Liver (tissue), 9 donors: ENCODE measurements around the gene MICAL3. TPM values are rescaled to one million over a fixed set of nuclear protein-coding genes. Genes with fewer than 3 reads are reported as not detected.

Source experiments
- DNase-seq: peaks from one replicate; pipeline ENCODE4 v3.0.0-alpha.2; 2017; ENCODE audit warnings: low spot score
- H3K27ac ChIP-seq, 2 donors: one replicate each; pipeline ENCODE4 v1.7.0; 2013; ENCODE audit warnings: inconsistent platforms in 2 of 2, low read length in 2 of 2, control low read depth in 1 of 2, low read depth in 1 of 2, mild to moderate bottlenecking in 1 of 2
- H3K27me3 ChIP-seq, 4 donors: one replicate each; pipeline versions ENCODE4 v1.6.1 to v1.7.0; 2013; ENCODE audit warnings: low read length in 3 of 4, inconsistent platforms in 1 of 4, mild to moderate bottlenecking in 1 of 4, moderate library complexity in 1 of 4; ENCODE audit not compliant: control insufficient read depth in 4 of 4, insufficient read depth in 4 of 4
- H3K36me3 ChIP-seq, 4 donors: one replicate each; pipeline versions ENCODE4 v1.6.1 to v1.7.0; 2013; ENCODE audit warnings: low read length in 3 of 4, mild to moderate bottlenecking in 3 of 4, low read depth in 1 of 4, moderate library complexity in 1 of 4; ENCODE audit not compliant: control insufficient read depth in 4 of 4, insufficient read depth in 3 of 4
- H3K4me1 ChIP-seq, 4 donors: one replicate each; pipeline versions ENCODE4 v1.6.1 to v1.7.0; 2013; ENCODE audit warnings: low read length in 3 of 4, mild to moderate bottlenecking in 3 of 4, moderate library complexity in 1 of 4; ENCODE audit not compliant: control insufficient read depth in 4 of 4, insufficient read depth in 4 of 4
- H3K4me3 ChIP-seq, 3 donors: one replicate each; pipeline versions ENCODE4 v1.6.1 to v1.7.0; 2013; ENCODE audit warnings: low read length in 3 of 3, control low read depth in 1 of 3, low read depth in 1 of 3, mild to moderate bottlenecking in 1 of 3
- H3K9ac ChIP-seq, 2 donors: one replicate each; pipeline ENCODE4 v1.7.0; 2013; ENCODE audit warnings: low read length in 2 of 2, mild to moderate bottlenecking in 2 of 2, moderate library complexity in 2 of 2, control low read depth in 1 of 2, low read depth in 1 of 2
- H3K9me3 ChIP-seq, 4 donors: one replicate each; pipeline versions ENCODE4 v1.6.1 to v1.7.0; 2013; ENCODE audit warnings: low read length in 3 of 4; ENCODE audit not compliant: control insufficient read depth in 4 of 4
- EGR1 ChIP-seq, 2 donors: IDR thresholded peaks; 2 replicates each; pipeline ENCODE4 v1.6.1; 2016 to 2018; ENCODE audit warnings: antibody characterized with exemption in 2 of 2, low read depth in 2 of 2
- FOXA1 ChIP-seq: IDR thresholded peaks from 2 replicates; pipeline ENCODE4 v1.6.1; 2016; ENCODE audit warnings: antibody characterized with exemption
- FOXA2 ChIP-seq: IDR thresholded peaks from 2 replicates; pipeline ENCODE4 v1.6.1; 2016; ENCODE audit warnings: antibody characterized with exemption
- GABPA ChIP-seq, 2 donors: IDR thresholded peaks in 1 of 2; conservative IDR thresholded peaks in 1 of 2; 2 replicates each; pipeline ENCODE4 v1.6.1; 2016; ENCODE audit warnings: antibody characterized with exemption in 2 of 2, mild to moderate bottlenecking in 1 of 2, moderate library complexity in 1 of 2
- HNF4A ChIP-seq, 2 donors: conservative IDR thresholded peaks; 2 replicates each; pipeline ENCODE4 v1.6.1; 2016; ENCODE audit warnings: antibody characterized with exemption in 2 of 2, mild to moderate bottlenecking in 2 of 2
- HNF4G ChIP-seq: IDR thresholded peaks from 2 replicates; pipeline ENCODE4 v1.6.1; 2016; ENCODE audit warnings: antibody characterized with exemption
- JUND ChIP-seq, 2 donors: IDR thresholded peaks; 2 replicates each; pipeline ENCODE4 v1.6.1; 2016; ENCODE audit warnings: antibody characterized with exemption in 2 of 2
- NR2F2 ChIP-seq: IDR thresholded peaks from 2 replicates; pipeline ENCODE4 v1.6.1; 2016; ENCODE audit warnings: antibody characterized with exemption
- RXRA ChIP-seq, 2 donors: IDR thresholded peaks; 2 replicates each; pipeline ENCODE4 v1.6.1; 2017 to 2018; ENCODE audit warnings: antibody characterized with exemption in 2 of 2, mild to moderate bottlenecking in 1 of 2
- SP1 ChIP-seq: IDR thresholded peaks from 2 replicates; pipeline ENCODE4 v1.6.1; 2018; ENCODE audit warnings: antibody characterized with exemption, mild to moderate bottlenecking
- TAF1 ChIP-seq: conservative IDR thresholded peaks from 2 replicates; pipeline ENCODE4 v1.6.1; 2016; ENCODE audit warnings: antibody characterized with exemption, mild to moderate bottlenecking
- YY1 ChIP-seq: IDR thresholded peaks from 2 replicates; pipeline ENCODE4 v1.6.1; 2016; ENCODE audit warnings: antibody characterized with exemption, mild to moderate bottlenecking
- WGBS: extraction: QIAGEN DNeasy Blood & Tissue Kit; methylation state at CpG from one replicate; pipeline ENCODE4 v1.1.7; 2013; 5-methylcytosine and 5-hydroxymethylcytosine counted together
- polyA plus RNA-seq, 2 donors: library from polyadenylated mRNA; stranded (reverse) in 1 of 2; unstranded in 1 of 2; fragments of 200-250 nt in 1 of 2; fragments of >200 nt in 1 of 2; fragmentation: Nextera tagmentation in 1 of 2; extraction: Ambion mirVana in 1 of 2; gene quantifications; one replicate each; pipeline versions ENCODE4 v1.2.1 to v1.2.3, GENCODE V29; 2013 to 2015
- total RNA-seq, 2 donors: library from RNA; depleted of rRNA; stranded (reverse); fragments of >200 nt; gene quantifications; one replicate each; pipeline ENCODE4 v1.2.3, GENCODE V29; 2014
- TF ChIP-seq, protein P1 (sequence below): IDR thresholded peaks from 2 replicates; pipeline ENCODE4 v1.6.1; 2016; ENCODE audit warnings: antibody characterized with exemption
- TF ChIP-seq, protein P2 (sequence below): fragments of 150-350 bp; IDR thresholded peaks from 2 replicates; pipeline ENCODE4 v1.5.1; 2017; ENCODE audit warnings: improper control_type of control experiment, low read depth, low read length; ENCODE audit not compliant: missing input control
- TF ChIP-seq, protein P3 (sequence below): IDR thresholded peaks from 2 replicates; pipeline ENCODE4 v1.6.1; 2016; ENCODE audit warnings: antibody characterized with exemption, mild to moderate bottlenecking
- donor health status: healthy.
- donor health status: healthy.
- donor health status: healthy.
- donor health status: healthy.
- donor health status: healthy.

MICAL3 gene
- total and polyA plus RNA-seq, 4 donors, result 6.4 to 38.4 (median 23.4) TPM

DNA sequence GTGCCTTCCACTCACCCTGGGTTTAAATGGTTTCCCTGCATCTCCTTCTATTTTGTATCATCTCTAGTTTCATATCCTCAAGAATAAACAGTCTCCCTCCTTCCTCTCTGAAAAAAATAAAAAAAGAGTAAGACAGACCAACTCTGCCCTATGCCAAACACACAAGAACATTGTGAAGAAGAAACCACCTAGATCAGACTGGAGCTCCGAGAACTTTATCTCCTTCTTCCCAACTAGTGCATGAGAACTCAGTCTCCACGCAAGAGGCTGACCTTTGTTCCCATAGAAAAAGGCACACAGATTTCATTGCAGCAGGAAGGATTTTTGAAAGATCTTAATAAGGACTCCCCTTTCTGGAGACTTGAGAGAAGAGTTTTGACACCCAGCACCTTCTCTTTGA is 44.7 kb upstream of the MICAL3 start:
- no peak for TF ChIP-seq TAF1
- TF ChIP-seq SP1, result no peak
- TF ChIP-seq HNF4G, result no peak
- TF ChIP-seq, protein P1, sequence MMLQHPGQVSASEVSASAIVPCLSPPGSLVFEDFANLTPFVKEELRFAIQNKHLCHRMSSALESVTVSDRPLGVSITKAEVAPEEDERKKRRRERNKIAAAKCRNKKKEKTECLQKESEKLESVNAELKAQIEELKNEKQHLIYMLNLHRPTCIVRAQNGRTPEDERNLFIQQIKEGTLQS, result no peak
- TF ChIP-seq RXRA (IDR thresholded peaks at IDR 0.05), result no peak
- TF ChIP-seq FOXA2, result no peak
- TF ChIP-seq EGR1 (IDR thresholded peaks at IDR 0.05; ENCODE audit: low read depth in 2 of 2), result no peak
- TF ChIP-seq JUND (IDR thresholded peaks at IDR 0.05), result no peak
- no peak for TF ChIP-seq GABPA (IDR thresholded peaks at IDR 0.05 in 1 of 2, conservative IDR thresholded peaks at IDR 0.05 in 1 of 2)
- no peak for TF ChIP-seq YY1
- Histone ChIP-seq H3K27ac (no peak overlapping the region), H3K9ac (no peak overlapping the region)

DNA sequence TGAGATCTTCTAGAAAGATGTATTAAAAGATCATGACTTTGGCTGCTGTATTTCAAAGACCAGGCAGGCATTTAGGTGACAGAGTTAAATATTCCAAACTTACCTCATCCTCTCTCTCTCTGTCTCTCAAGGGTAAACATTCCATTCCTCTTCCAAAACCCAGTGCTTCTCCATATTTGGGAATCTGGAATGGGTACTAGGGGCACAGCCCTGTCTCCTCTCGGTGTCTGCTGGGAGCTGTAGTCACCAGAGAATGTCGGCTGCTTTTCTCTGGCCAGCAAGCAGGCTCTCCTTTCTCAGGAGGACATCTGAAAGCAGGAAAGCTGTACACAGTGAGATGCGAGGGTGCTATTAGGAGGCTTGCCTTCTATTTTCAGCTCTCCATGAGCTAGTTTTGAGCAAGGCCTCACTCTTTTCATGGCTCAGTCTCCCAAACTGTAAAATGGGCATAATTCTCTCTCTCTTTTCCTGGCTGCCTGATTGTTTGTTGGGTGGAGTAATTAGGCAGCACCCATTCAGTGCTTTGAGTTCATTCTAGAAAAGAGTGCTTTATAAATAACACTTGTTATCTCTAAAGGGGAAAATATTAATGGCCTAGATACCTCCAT is 44.1 kb upstream of the MICAL3 start:
- no peak overlapping the region for H3K9ac ChIP-seq
- no peaks in the 10 kb centered on the region for H3K9me3 ChIP-seq
- H3K27ac ChIP-seq, result no peak overlapping the region
- no peak for DNase-seq
- WGBS, result 75% methylated on average over 3 of the region's 3 CpGs
- H3K27me3 ChIP-seq, result no peaks in the 10 kb centered on the region
- H3K36me3 ChIP-seq, result no peaks in the 10 kb centered on the region
- H3K4me3 ChIP-seq, result no peak overlapping the region
- TF ChIP-seq JUND (IDR thresholded peaks at IDR 0.05) (no peak), FOXA2 (no peak), SP1 (no peak), TAF1 (no peak), RXRA (IDR thresholded peaks at IDR 0.05) (no peak), HNF4A (conservative IDR thresholded peaks at IDR 0.05) (no peak), EGR1 (IDR thresholded peaks at IDR 0.05; ENCODE audit: low read depth in 2 of 2) (no peak), GABPA (IDR thresholded peaks at IDR 0.05 in 1 of 2, conservative IDR thresholded peaks at IDR 0.05 in 1 of 2) (no peak), HNF4G (no peak), NR2F2 (no peak), FOXA1 (no peak)
- TF ChIP-seq, protein P2, sequence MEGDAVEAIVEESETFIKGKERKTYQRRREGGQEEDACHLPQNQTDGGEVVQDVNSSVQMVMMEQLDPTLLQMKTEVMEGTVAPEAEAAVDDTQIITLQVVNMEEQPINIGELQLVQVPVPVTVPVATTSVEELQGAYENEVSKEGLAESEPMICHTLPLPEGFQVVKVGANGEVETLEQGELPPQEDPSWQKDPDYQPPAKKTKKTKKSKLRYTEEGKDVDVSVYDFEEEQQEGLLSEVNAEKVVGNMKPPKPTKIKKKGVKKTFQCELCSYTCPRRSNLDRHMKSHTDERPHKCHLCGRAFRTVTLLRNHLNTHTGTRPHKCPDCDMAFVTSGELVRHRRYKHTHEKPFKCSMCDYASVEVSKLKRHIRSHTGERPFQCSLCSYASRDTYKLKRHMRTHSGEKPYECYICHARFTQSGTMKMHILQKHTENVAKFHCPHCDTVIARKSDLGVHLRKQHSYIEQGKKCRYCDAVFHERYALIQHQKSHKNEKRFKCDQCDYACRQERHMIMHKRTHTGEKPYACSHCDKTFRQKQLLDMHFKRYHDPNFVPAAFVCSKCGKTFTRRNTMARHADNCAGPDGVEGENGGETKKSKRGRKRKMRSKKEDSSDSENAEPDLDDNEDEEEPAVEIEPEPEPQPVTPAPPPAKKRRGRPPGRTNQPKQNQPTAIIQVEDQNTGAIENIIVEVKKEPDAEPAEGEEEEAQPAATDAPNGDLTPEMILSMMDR, result no peak
- TF ChIP-seq, protein P1, result no peak
- TF ChIP-seq, protein P3, sequence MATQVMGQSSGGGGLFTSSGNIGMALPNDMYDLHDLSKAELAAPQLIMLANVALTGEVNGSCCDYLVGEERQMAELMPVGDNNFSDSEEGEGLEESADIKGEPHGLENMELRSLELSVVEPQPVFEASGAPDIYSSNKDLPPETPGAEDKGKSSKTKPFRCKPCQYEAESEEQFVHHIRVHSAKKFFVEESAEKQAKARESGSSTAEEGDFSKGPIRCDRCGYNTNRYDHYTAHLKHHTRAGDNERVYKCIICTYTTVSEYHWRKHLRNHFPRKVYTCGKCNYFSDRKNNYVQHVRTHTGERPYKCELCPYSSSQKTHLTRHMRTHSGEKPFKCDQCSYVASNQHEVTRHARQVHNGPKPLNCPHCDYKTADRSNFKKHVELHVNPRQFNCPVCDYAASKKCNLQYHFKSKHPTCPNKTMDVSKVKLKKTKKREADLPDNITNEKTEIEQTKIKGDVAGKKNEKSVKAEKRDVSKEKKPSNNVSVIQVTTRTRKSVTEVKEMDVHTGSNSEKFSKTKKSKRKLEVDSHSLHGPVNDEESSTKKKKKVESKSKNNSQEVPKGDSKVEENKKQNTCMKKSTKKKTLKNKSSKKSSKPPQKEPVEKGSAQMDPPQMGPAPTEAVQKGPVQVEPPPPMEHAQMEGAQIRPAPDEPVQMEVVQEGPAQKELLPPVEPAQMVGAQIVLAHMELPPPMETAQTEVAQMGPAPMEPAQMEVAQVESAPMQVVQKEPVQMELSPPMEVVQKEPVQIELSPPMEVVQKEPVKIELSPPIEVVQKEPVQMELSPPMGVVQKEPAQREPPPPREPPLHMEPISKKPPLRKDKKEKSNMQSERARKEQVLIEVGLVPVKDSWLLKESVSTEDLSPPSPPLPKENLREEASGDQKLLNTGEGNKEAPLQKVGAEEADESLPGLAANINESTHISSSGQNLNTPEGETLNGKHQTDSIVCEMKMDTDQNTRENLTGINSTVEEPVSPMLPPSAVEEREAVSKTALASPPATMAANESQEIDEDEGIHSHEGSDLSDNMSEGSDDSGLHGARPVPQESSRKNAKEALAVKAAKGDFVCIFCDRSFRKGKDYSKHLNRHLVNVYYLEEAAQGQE, result no peak
- H3K4me1 ChIP-seq, result peaks cover 0 to 15% (median 3%) of the 10 kb centered on the region in 4 donors

More for the DNA sequence above, 44.7 kb upstream of the MICAL3 start:
- H3K4me3 ChIP-seq, result no peak overlapping the region
- no peaks in the 10 kb centered on the region for H3K27me3 ChIP-seq
- DNase-seq, result no peak
- H3K36me3 ChIP-seq, result no peaks in the 10 kb centered on the region
- H3K4me1 ChIP-seq, result peaks cover 0 to 15% (median 3%) of the 10 kb centered on the region in 4 donors
- H3K9me3 ChIP-seq, result no peaks in the 10 kb centered on the region
- 82% methylated on average over 2 of the region's 2 CpGs for WGBS
